GM23338 (cell line): Measurements from ENCODE around the gene PIGS. TPM values are rescaled to one million over a fixed set of nuclear protein-coding genes. Genes with fewer than 3 reads are reported as not detected.

Experiments used
- ATAC-seq: fragments of 200-7000 bp; cut with Tn5 transposase; 3 replicates; pipeline ENCODE4 v1.9.1; 2020
- DNase-seq: peaks from one replicate; pipeline ENCODE4 v3.0.0-alpha.2; 2015; ENCODE audit warnings: low spot score
- H2AFZ ChIP-seq: fragments of 200-600 bp; sonication (generic); 2 replicates; pipeline ENCODE4 v1.8.0; 2016; ENCODE audit warnings: antibody characterized with exemption, mild to moderate bottlenecking, moderate library complexity
- H3F3A ChIP-seq: fragments of 200-600 bp; sonication (generic); replicated peaks from 2 replicates; pipeline ENCODE4 v1.8.0; 2017; ENCODE audit warnings: antibody characterized with exemption, mixed run types, low read depth
- H3K27ac ChIP-seq: fragments of 200-600 bp; sonication (generic); 2 replicates; pipeline ENCODE4 v1.6.1; 2016; ENCODE audit warnings: low read depth
- H3K27me3 ChIP-seq: fragments of 200-600 bp; sonication (generic); 2 replicates; pipeline ENCODE4 v1.8.0; 2016; ENCODE audit warnings: mild to moderate bottlenecking, mixed run types, moderate library complexity; ENCODE audit not compliant: insufficient read depth
- H3K36me3 ChIP-seq: fragments of 200-600 bp; sonication (generic); 2 replicates; pipeline ENCODE4 v1.8.0; 2016; ENCODE audit warnings: mild to moderate bottlenecking; ENCODE audit not compliant: insufficient read depth
- H3K4me1 ChIP-seq: fragments of 200-600 bp; sonication (generic); 2 replicates; pipeline ENCODE4 v1.8.0; 2016; ENCODE audit warnings: mild to moderate bottlenecking, moderate library complexity; ENCODE audit not compliant: insufficient read depth
- H3K4me2 ChIP-seq: fragments of 200-600 bp; sonication (generic); 2 replicates; pipeline ENCODE4 v1.7.1; 2017; ENCODE audit warnings: mixed run types
- H3K4me3 ChIP-seq: fragments of 200-600 bp; sonication (generic); 2 replicates; pipeline ENCODE4 v1.6.1; 2016; ENCODE audit warnings: mixed run types
- H3K79me2 ChIP-seq: fragments of 200-600 bp; sonication (generic); replicated peaks from 2 replicates; pipeline ENCODE4 v1.8.0; 2017; ENCODE audit warnings: mild to moderate bottlenecking; ENCODE audit not compliant: insufficient read depth
- H3K9me2 ChIP-seq: fragments of 200-600 bp; sonication (generic); 2 replicates; pipeline ENCODE4 v1.8.0; 2017; ENCODE audit not compliant: insufficient read depth
- H4K20me1 ChIP-seq: fragments of 200-600 bp; sonication (generic); replicated peaks from 2 replicates; pipeline ENCODE4 v1.8.0; 2017; ENCODE audit warnings: mild to moderate bottlenecking; ENCODE audit not compliant: insufficient read depth
- H3K27ac Mint-ChIP-seq: 2 replicates; pipeline ENCODE4 v1.8.0; 2020; ENCODE audit warnings: inconsistent platforms, mild to moderate bottlenecking, moderate library complexity, mixed read lengths
- H3K27me3 Mint-ChIP-seq: 3 replicates; pipeline ENCODE4 v1.8.0; 2022; ENCODE audit warnings: low read depth, mild to moderate bottlenecking, moderate library complexity, mixed read lengths, inconsistent platforms; ENCODE audit not compliant: insufficient read depth, poor library complexity
- H3K36me3 Mint-ChIP-seq: 3 replicates; pipeline ENCODE4 v1.8.0; 2021; ENCODE audit warnings: low read depth, mild to moderate bottlenecking, inconsistent platforms, moderate library complexity, mixed read lengths
- H3K4me1 Mint-ChIP-seq: 3 replicates; pipeline ENCODE4 v1.8.0; 2020; ENCODE audit warnings: mild to moderate bottlenecking, inconsistent platforms, mixed read lengths
- H3K4me3 Mint-ChIP-seq: 3 replicates; pipeline ENCODE4 v1.8.0; 2021; ENCODE audit warnings: moderate library complexity, mild to moderate bottlenecking, inconsistent platforms, mixed read lengths
- H3K9me3 Mint-ChIP-seq: 3 replicates; pipeline ENCODE4 v1.8.0; 2020; ENCODE audit warnings: moderate library complexity, mild to moderate bottlenecking, inconsistent platforms, mixed read lengths
- CREB1 ChIP-seq: fragments of 250-450 bp; sonication (Bioruptor Pico); IDR thresholded peaks from 2 replicates; pipeline ENCODE4 v1.5.0; 2020; ENCODE audit warnings: low read depth, mild to moderate bottlenecking, moderate library complexity
- CTCF ChIP-seq, 2 experiments: fragments of 200-600 bp in 1 of 2; sonication (generic) in 1 of 2; conservative IDR thresholded peaks; 2 replicates each; pipeline versions ENCODE4 v1.5.1 to v1.6.1; 2016 to 2017; ENCODE audit warnings: antibody characterized with exemption in 2 of 2, low read depth in 2 of 2, mild to moderate bottlenecking in 2 of 2, moderate library complexity in 1 of 2
- ETS1 ChIP-seq: IDR thresholded peaks from 2 replicates; pipeline ENCODE4 v1.6.1; 2016; ENCODE audit warnings: antibody characterized with exemption
- EZH2 ChIP-seq: fragments of 200-600 bp; sonication (generic); IDR thresholded peaks from one replicate; pipeline ENCODE4 v1.8.0; 2017; ENCODE audit warnings: antibody characterized with exemption, mild to moderate bottlenecking, low read depth; ENCODE audit not compliant: unreplicated experiment
- EZH2phosphoT487 ChIP-seq: fragments of 200-600 bp; sonication (generic); IDR thresholded peaks from one replicate; pipeline ENCODE4 v1.8.1; 2018; ENCODE audit warnings: antibody characterized with exemption; ENCODE audit not compliant: unreplicated experiment
- JUNB ChIP-seq: IDR thresholded peaks from one replicate; pipeline ENCODE4 v1.6.1; 2016; ENCODE audit warnings: antibody characterized with exemption; ENCODE audit not compliant: unreplicated experiment
- NANOG ChIP-seq: IDR thresholded peaks from 2 replicates; pipeline ENCODE4 v1.6.1; 2016; ENCODE audit warnings: antibody characterized with exemption, borderline replicate concordance
- POLR2AphosphoS5 ChIP-seq: IDR thresholded peaks from 2 replicates; pipeline ENCODE4 v1.6.1; 2016; ENCODE audit warnings: antibody characterized with exemption, low read depth
- REST ChIP-seq: IDR thresholded peaks from one replicate; pipeline ENCODE4 v1.6.1; 2018; ENCODE audit warnings: antibody characterized with exemption; ENCODE audit not compliant: unreplicated experiment
- STAT1 ChIP-seq: IDR thresholded peaks from one replicate; pipeline ENCODE4 v1.6.1; 2016; ENCODE audit warnings: antibody characterized with exemption; ENCODE audit not compliant: unreplicated experiment
- ZNF114 ChIP-seq: fragments of 250-450 bp; sonication (Bioruptor Pico); IDR thresholded peaks from 2 replicates; pipeline ENCODE4 v1.5.0; 2020; ENCODE audit warnings: mild to moderate bottlenecking, moderate library complexity
- ZNF462 ChIP-seq: fragments of 250-450 bp; sonication (Bioruptor Pico); IDR thresholded peaks from 2 replicates; pipeline ENCODE4 v1.5.0; 2020; ENCODE audit warnings: mild to moderate bottlenecking, moderate library complexity
- polyA plus RNA-seq: library from polyadenylated mRNA; unstranded; fragments of >200 nt; fragmentation: Nextera tagmentation; extraction: Ambion mirVana; gene quantifications from 2 replicates; pipeline ENCODE4 v1.2.1, GENCODE V29; 2016
- total RNA-seq: library from RNA; depleted of rRNA; stranded (reverse); fragments of >200 nt; shearing (Covaris generic); gene quantifications from 2 replicates; pipeline ENCODE4 v1.2.3, GENCODE V29; 2014

Gene PIGS
- total and polyA plus RNA-seq, 2 experiments from 2014 or later: 16.4 to 53.2 TPM

- Mint-ChIP-seq H3K4me1 (peaks cover under 1% of the 10 kb centered on the region; the same call in 1 of the 3 replicates), H3K27ac (no peak overlapping the region), H3K9me3 (peaks cover 9% of the 10 kb centered on the region), H3K27me3 (peaks cover 8% of the 10 kb centered on the region), H3K4me3 (no peak overlapping the region), H3K36me3 (no peaks in the 10 kb centered on the region)
- H3K4me2 ChIP-seq: no peak overlapping the region
- no peaks in the 10 kb centered on the region for H3K4me1 ChIP-seq
- no peaks in the 10 kb centered on the region for H3K27me3 ChIP-seq
- DNase-seq (no peak), ATAC-seq (no peak)
- no peak overlapping the region for H2AFZ ChIP-seq
- H3F3A ChIP-seq: no peaks in the 10 kb centered on the region
- H3K4me3 ChIP-seq: no peak overlapping the region
- TF ChIP-seq NANOG: no peak
- no peak for TF ChIP-seq CTCF (conservative IDR thresholded peaks at IDR 0.05; ENCODE audit: low read depth in 2 of 2)
- TF ChIP-seq ETS1: no peak
- no peak for TF ChIP-seq EZH2
- no peak for TF ChIP-seq CREB1 (CRISPR knock-in tag)
- no peak for TF ChIP-seq EZH2phosphoT487
- no peak for TF ChIP-seq ZNF114 (CRISPR knock-in tag)
- no peak for TF ChIP-seq STAT1
- TF ChIP-seq POLR2AphosphoS5: no peak
- TF ChIP-seq ZNF462 (CRISPR knock-in tag): no peak
- TF ChIP-seq JUNB: no peak
- no peak for TF ChIP-seq REST
- no peak overlapping the region for H3K27ac ChIP-seq
- H3K36me3 ChIP-seq: no peaks in the 10 kb centered on the region
- H4K20me1 ChIP-seq: no peaks in the 10 kb centered on the region
- no peaks in the 10 kb centered on the region for H3K9me2 ChIP-seq
- no peaks in the 10 kb centered on the region for H3K79me2 ChIP-seq
Observed at GRCh38 chr17:28514561-28515002, 56.7 kb downstream of the PIGS start.
